Suppressor macrophage treated with lipopolysaccharide for 4 hours (primary cell): ENCODE results near the gene OR1L1.

ENCODE experiments used
- DNase-seq: peaks from one replicate; pipeline ENCODE4 v3.0.0-alpha.2; 2020

Gene OR1L1

GRCh38 chr9:122661416-122661815 lies at the start of gene OR1L1:
TSS of gene OR1L1 (plus strand) at chr9:122661716. CDS start at chr9:122661716, 0 bp downstream.
- no peak for DNase-seq

- DNase-seq, result no peak
Measured at GRCh38 chr9:122614362-122614761, 47.2 kb upstream of the OR1L1 start, which contains the start of gene OR1Q1. TSS of gene OR1Q1 (plus strand) at chr9:122614738. CDS start at chr9:122614738, 0 bp downstream.

GRCh38 chr9:122619996-122620395 lies 41.5 kb upstream of the OR1L1 start:
- no peak for DNase-seq

GRCh38 chr9:122642226-122642625 lies 19.3 kb upstream of the OR1L1 start:
- no peak for DNase-seq

- DNase-seq, result no peak
Measured at GRCh38 chr9:122656378-122656777, 5.1 kb upstream of the OR1L1 start.

GRCh38 chr9:122657527-122657926 lies 4.0 kb upstream of the OR1L1 start, which contains the start of gene OR1B1:
TSS of gene OR1B1 (minus strand) at chr9:122657627.
- DNase-seq, result no peak

- no peak for DNase-seq
Measured at GRCh38 chr9:122672481-122672880, 11.0 kb downstream of the OR1L1 start.

- DNase-seq, result no peak
Measured at GRCh38 chr9:122684851-122685250, 23.3 kb downstream of the OR1L1 start.

GRCh38 chr9:122695696-122696095 lies 34.2 kb downstream of the OR1L1 start:
- DNase-seq, result no peak
